ENCODE data around the gene TM4SF18. TPM values are rescaled to one million over a fixed set of nuclear protein-coding genes. Genes with fewer than 3 reads are reported as not detected.

TM4SF18 gene
- polyA plus RNA-seq, 1 donor (not counting 4 experiments of a cell fraction or from before 2014, with no cell fraction given): not detected

- Histone ChIP-seq H3K36me3 (ENCODE audit: control insufficient read depth in 2 of 2, extremely low read depth in 1 of 2, insufficient read depth in 2 of 2, low read length in 2 of 2) (no peaks in the 10 kb centered on the region), H3K4me1 (ENCODE audit: control insufficient read depth, extremely low read depth, insufficient read depth, low read length) (peaks cover 6% of the 10 kb centered on the region), H3K79me2 (ENCODE audit: control insufficient read depth, insufficient read depth, low read length) (no peaks in the 10 kb centered on the region), H3K4me3 (ENCODE audit: control insufficient read depth in 2 of 3, extremely low read depth in 1 of 3, insufficient read depth in 2 of 3, low read depth in 1 of 3, low read length in 3 of 3) (no peak overlapping the region), H3K9me3 (ENCODE audit: control insufficient read depth, low read depth, low read length) (no peaks in the 10 kb centered on the region), H4K20me1 (ENCODE audit: control insufficient read depth, extremely low read depth, insufficient read depth, low read length) (no peaks in the 10 kb centered on the region), H2AFZ (ENCODE audit: control insufficient read depth, low read length) (no peak overlapping the region), H3K9ac (ENCODE audit: control insufficient read depth, extremely low read depth, insufficient read depth, low read length) (no peak overlapping the region), H3K4me2 (ENCODE audit: control insufficient read depth, extremely low read depth, insufficient read depth, low read depth, low read length) (no peak overlapping the region), H3K9me1 (ENCODE audit: control insufficient read depth, extremely low read depth, insufficient read depth, low read length) (no peaks in the 10 kb centered on the region), H3K27ac (ENCODE audit: control insufficient read depth, insufficient read depth, low read length) (no peak overlapping the region), H3K27me3 (ENCODE audit: control insufficient read depth, extremely low read depth, insufficient read depth, low read length) (no peaks in the 10 kb centered on the region)
- no peak for TF ChIP-seq EZH2 (IDR thresholded peaks at IDR 0.05; ENCODE audit: low read length)
- no peak for TF ChIP-seq CTCF (optimal IDR thresholded peaks at IDR 0.05 in 1 of 3, IDR thresholded peaks at IDR 0.05 in 1 of 3, conservative IDR thresholded peaks at IDR 0.05 in 1 of 3; ENCODE audit: extremely low read depth in 1 of 3, insufficient read depth in 2 of 3, low read length in 3 of 3)
- no peak for DNase-seq (ENCODE audit: low read depth, low spot score)
- FAIRE-seq: no peak
- dilution Hi-C loops (cut with MboI; ENCODE audit: extremely low pct_ligation_motif_present, low sequenced_read_pairs): no loop called here
Observed at GRCh38 chr3:149321136-149321535, 12.3 kb downstream of the TM4SF18 start.

- H3K27ac ChIP-seq (ENCODE audit: control insufficient read depth, insufficient read depth, low read length): no peak overlapping the region
- TF ChIP-seq CTCF (optimal IDR thresholded peaks at IDR 0.05 in 1 of 3, IDR thresholded peaks at IDR 0.05 in 1 of 3, conservative IDR thresholded peaks at IDR 0.05 in 1 of 3; ENCODE audit: extremely low read depth in 1 of 3, insufficient read depth in 2 of 3, low read length in 3 of 3) (no peak), EZH2 (IDR thresholded peaks at IDR 0.05; ENCODE audit: low read length) (no peak)
- H3K27me3 ChIP-seq (ENCODE audit: control insufficient read depth, extremely low read depth, insufficient read depth, low read length): no peaks in the 10 kb centered on the region
- no peak overlapping the region for H3K9ac ChIP-seq (ENCODE audit: control insufficient read depth, extremely low read depth, insufficient read depth, low read length)
- dilution Hi-C loops (cut with MboI; ENCODE audit: extremely low pct_ligation_motif_present, low sequenced_read_pairs): no loop called here
- no peaks in the 10 kb centered on the region for H3K36me3 ChIP-seq (ENCODE audit: control insufficient read depth in 2 of 2, extremely low read depth in 1 of 2, insufficient read depth in 2 of 2, low read length in 2 of 2)
- no peak overlapping the region for H2AFZ ChIP-seq (ENCODE audit: control insufficient read depth, low read length)
- H3K9me3 ChIP-seq (ENCODE audit: control insufficient read depth, low read depth, low read length): no peaks in the 10 kb centered on the region
- H3K4me2 ChIP-seq (ENCODE audit: control insufficient read depth, extremely low read depth, insufficient read depth, low read depth, low read length): no peak overlapping the region
- DNase-seq (ENCODE audit: low read depth, low spot score) (no peak), FAIRE-seq (no peak)
- no peaks in the 10 kb centered on the region for H4K20me1 ChIP-seq (ENCODE audit: control insufficient read depth, extremely low read depth, insufficient read depth, low read length)
- H3K4me3 ChIP-seq (ENCODE audit: control insufficient read depth in 2 of 3, extremely low read depth in 1 of 3, insufficient read depth in 2 of 3, low read depth in 1 of 3, low read length in 3 of 3): no peak overlapping the region
- no peaks in the 10 kb centered on the region for H3K79me2 ChIP-seq (ENCODE audit: control insufficient read depth, insufficient read depth, low read length)
- no peaks in the 10 kb centered on the region for H3K9me1 ChIP-seq (ENCODE audit: control insufficient read depth, extremely low read depth, insufficient read depth, low read length)
- H3K4me1 ChIP-seq (ENCODE audit: control insufficient read depth, extremely low read depth, insufficient read depth, low read length): peaks cover 10% of the 10 kb centered on the region
Observed at GRCh38 chr3:149319750-149320149, 13.7 kb downstream of the TM4SF18 start.
